ENCODE results near the gene KCNC1.

The KCNC1 gene

DNA sequence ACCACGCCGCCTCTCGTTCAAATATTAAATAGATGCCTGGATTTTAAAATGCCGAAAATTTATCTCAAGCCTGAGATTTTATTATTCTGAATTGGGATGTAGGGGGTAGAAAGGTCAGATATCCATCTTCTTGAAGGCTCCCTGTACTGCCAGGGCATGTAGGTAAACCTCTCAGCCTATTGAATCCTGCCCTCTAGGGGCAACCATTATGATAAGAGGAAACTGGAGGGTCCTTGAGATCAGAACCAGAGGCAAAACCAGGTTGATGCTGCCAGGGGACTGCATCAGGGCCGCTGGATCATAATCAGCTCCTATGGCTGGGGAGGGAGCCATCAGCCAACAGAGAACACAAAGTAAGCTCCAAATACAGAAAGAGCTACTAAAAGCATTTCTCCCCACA is 92.4 kb downstream of the KCNC1 start:
- TF ChIP-seq, protein P1, sequence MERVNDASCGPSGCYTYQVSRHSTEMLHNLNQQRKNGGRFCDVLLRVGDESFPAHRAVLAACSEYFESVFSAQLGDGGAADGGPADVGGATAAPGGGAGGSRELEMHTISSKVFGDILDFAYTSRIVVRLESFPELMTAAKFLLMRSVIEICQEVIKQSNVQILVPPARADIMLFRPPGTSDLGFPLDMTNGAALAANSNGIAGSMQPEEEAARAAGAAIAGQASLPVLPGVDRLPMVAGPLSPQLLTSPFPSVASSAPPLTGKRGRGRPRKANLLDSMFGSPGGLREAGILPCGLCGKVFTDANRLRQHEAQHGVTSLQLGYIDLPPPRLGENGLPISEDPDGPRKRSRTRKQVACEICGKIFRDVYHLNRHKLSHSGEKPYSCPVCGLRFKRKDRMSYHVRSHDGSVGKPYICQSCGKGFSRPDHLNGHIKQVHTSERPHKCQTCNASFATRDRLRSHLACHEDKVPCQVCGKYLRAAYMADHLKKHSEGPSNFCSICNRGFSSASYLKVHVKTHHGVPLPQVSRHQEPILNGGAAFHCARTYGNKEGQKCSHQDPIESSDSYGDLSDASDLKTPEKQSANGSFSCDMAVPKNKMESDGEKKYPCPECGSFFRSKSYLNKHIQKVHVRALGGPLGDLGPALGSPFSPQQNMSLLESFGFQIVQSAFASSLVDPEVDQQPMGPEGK (CRISPR knock-in tag; IDR thresholded peaks at IDR 0.05; ENCODE audit: borderline replicate concordance) = no peak
- TF ChIP-seq ZNF70 (CRISPR knock-in tag; IDR thresholded peaks at IDR 0.05) = no peak
- TF ChIP-seq, protein P2, sequence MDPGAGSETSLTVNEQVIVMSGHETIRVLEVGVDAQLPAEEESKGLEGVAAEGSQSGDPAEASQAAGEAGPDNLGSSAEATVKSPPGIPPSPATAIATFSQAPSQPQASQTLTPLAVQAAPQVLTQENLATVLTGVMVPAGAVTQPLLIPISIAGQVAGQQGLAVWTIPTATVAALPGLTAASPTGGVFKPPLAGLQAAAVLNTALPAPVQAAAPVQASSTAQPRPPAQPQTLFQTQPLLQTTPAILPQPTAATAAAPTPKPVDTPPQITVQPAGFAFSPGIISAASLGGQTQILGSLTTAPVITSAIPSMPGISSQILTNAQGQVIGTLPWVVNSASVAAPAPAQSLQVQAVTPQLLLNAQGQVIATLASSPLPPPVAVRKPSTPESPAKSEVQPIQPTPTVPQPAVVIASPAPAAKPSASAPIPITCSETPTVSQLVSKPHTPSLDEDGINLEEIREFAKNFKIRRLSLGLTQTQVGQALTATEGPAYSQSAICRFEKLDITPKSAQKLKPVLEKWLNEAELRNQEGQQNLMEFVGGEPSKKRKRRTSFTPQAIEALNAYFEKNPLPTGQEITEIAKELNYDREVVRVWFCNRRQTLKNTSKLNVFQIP (CRISPR knock-in tag; IDR thresholded peaks at IDR 0.05; ENCODE audit: borderline replicate concordance, low read depth) = no peak
- ATAC-seq = peak; percentile 45

DNA sequence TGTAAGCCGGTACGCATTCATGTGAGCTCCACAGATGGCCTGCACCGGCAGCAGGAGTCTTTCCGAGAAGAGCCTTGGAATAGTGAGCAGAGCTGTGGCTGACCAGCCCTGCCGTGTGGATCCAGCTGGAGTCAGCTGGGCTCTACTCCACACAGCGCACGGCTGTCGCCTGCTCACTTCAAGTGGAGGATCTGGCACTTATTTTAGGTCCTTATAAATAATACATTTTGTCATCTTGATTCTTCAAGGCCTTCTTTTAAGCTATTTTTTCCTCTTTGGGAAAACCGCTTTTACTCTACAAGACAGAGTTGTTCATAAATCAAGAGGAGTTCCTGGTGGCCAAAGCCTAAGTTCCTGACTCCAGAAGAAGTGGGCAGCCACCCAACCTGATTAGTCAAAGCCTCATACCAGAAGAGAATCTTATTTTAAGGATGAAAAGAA is 93.8 kb downstream of the KCNC1 start:
- peak; percentile 95 for ATAC-seq
- TF ChIP-seq TOX (CRISPR knock-in tag; IDR thresholded peaks at IDR 0.05; ENCODE audit: borderline replicate concordance) (peak; percentile 44; the same call in 1 of the 2 replicates), ZNF565 (CRISPR knock-in tag; conservative IDR thresholded peaks at IDR 0.05; ENCODE audit: low read depth) (no peak)

DNA sequence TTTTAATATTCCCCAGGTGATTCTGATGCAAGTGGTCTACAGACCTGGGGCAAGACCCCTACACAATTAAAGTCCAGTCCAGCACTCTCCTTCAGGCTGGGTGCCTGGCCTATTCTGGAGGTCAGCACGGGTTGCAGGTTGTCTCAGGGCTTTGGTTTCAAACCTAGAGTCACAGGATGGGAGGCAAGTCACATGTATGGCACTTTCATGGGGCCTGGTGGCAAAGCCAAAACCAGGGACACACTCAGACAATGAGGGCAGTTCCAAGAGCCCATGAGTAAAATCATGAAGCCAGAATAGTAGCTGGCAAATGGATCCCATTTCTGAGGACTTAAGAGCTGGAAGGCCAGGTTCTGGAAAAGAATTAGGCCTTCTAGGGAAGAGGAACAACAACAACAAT is 96.6 kb downstream of the KCNC1 start:
- TF ChIP-seq TOX (CRISPR knock-in tag; IDR thresholded peaks at IDR 0.05; ENCODE audit: borderline replicate concordance) = no peak
- TF ChIP-seq, protein P3, sequence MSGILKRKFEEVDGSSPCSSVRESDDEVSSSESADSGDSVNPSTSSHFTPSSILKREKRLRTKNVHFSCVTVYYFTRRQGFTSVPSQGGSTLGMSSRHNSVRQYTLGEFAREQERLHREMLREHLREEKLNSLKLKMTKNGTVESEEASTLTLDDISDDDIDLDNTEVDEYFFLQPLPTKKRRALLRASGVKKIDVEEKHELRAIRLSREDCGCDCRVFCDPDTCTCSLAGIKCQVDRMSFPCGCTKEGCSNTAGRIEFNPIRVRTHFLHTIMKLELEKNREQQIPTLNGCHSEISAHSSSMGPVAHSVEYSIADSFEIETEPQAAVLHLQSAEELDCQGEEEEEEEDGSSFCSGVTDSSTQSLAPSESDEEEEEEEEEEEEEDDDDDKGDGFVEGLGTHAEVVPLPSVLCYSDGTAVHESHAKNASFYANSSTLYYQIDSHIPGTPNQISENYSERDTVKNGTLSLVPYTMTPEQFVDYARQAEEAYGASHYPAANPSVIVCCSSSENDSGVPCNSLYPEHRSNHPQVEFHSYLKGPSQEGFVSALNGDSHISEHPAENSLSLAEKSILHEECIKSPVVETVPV (CRISPR knock-in tag; IDR thresholded peaks at IDR 0.05) = no peak
- no peak for ATAC-seq

DNA sequence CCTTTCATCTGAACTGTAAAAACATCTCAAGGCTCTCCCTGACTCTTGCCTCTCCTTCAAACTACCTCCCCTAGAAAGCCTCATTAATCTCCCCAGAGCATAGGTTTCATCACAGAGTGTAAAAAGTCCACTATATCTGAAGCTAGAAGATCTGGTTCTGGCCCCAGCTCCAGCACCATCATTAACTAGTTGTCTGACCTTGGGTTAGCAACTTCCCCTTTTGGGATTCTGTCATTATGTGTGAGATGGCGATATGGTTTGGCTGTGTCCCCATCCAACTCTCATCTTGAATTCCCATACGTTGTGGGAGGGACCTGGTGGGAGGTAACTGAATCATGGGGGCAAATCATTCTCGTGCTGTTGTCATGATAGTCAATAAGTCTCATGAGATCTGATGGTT is 97.3 kb downstream of the KCNC1 start:
- TF ChIP-seq, protein P1 (CRISPR knock-in tag; IDR thresholded peaks at IDR 0.05; ENCODE audit: borderline replicate concordance) = no peak
- TF ChIP-seq OSR1 (CRISPR knock-in tag; IDR thresholded peaks at IDR 0.05) (no peak), GLIS3 (CRISPR knock-in tag; IDR thresholded peaks at IDR 0.05) (no peak), SNAI2 (CRISPR knock-in tag; IDR thresholded peaks at IDR 0.05) (no peak), ZFP3 (CRISPR knock-in tag; IDR thresholded peaks at IDR 0.05) (no peak), ZNF565 (CRISPR knock-in tag; conservative IDR thresholded peaks at IDR 0.05; ENCODE audit: low read depth) (no peak), CSDC2 (CRISPR knock-in tag; IDR thresholded peaks at IDR 0.05) (no peak)
- no peak for ATAC-seq
